HepG2 (cell line): Measurements from ENCODE around the gene LRRTM3. TPM values are rescaled to one million over a fixed set of nuclear protein-coding genes. Genes with fewer than 3 reads are reported as not detected.

ENCODE experiments used
- ATAC-seq: fragments of 200-7000 bp; cut with Tn5 transposase; 3 replicates; pipeline ENCODE4 v1.9.1; 2020; ENCODE audit warnings: mild to moderate bottlenecking, moderate library complexity
- BruUV-seq: library from RNA; stranded (reverse); fragments of 400-500 nt; replicated peaks from 2 replicates; lab custom pipeline; 2021; lab: Mats Ljungman, UMichigan
- CTCF ChIA-PET: fragments of 300-600 bp; formaldehyde crosslinking; extraction: SDS; loops from one replicate; lab custom pipeline; 2021; ENCODE audit warnings: low total read pairs, inconsistent platforms, low intra/inter-chr PET ratio; lab: Yijun Ruan, JAX
- POLR2A ChIA-PET: fragments of 350-600 bp; sonication (Branson Sonifier 250); formaldehyde crosslinking; loops from one replicate; lab custom pipeline; 2020; ENCODE audit warnings: antibody characterized with exemption, inconsistent platforms; lab: Yijun Ruan, JAX
- DNase-seq: peaks from one replicate; pipeline ENCODE4 v3.0.0-alpha.2; 2015; ENCODE audit warnings: low spot score
- FAIRE-seq: peaks from 3 replicates; lab custom pipeline; 2011; peaks lifted over from hg19 to GRCh38; lab: Jason Lieb, UNC
- H2AFZ ChIP-seq: one replicate; pipeline ENCODE4 v1.6.1; 2011; ENCODE audit warnings: low read length, inconsistent platforms
- H3K27ac ChIP-seq: fragments of 300-600 bp; 3 replicates; pipeline ENCODE4 v1.8.0; 2011; ENCODE audit warnings: mixed run types, mild to moderate bottlenecking, mixed read lengths, low read length, inconsistent platforms; ENCODE audit not compliant: insufficient read depth; ENCODE audit errors: extremely low read length
- H3K27me3 ChIP-seq, 2 experiments: fragments of 200-600 bp in 1 of 2; 2 replicates in 1 of 2; 3 replicates in 1 of 2; pipeline versions ENCODE4 v1.6.0 to v1.8.0; 2011; ENCODE audit warnings: low read length in 2 of 2, mild to moderate bottlenecking in 2 of 2, moderate library complexity in 2 of 2, inconsistent platforms in 1 of 2; ENCODE audit not compliant: insufficient read depth in 2 of 2, control insufficient read depth in 1 of 2
- H3K36me3 ChIP-seq, 2 experiments: fragments of 200-600 bp in 1 of 2; replicated peaks in 1 of 2; 2 replicates in 1 of 2; 3 replicates in 1 of 2; pipeline versions ENCODE4 v1.5.1 to v1.8.0; 2011; ENCODE audit warnings: low read length in 2 of 2, inconsistent platforms in 1 of 2; ENCODE audit not compliant: insufficient read depth in 2 of 2, control insufficient read depth in 1 of 2
- H3K4me1 ChIP-seq: 2 replicates; pipeline ENCODE4 v1.5.1; 2012; ENCODE audit warnings: low read length, inconsistent platforms; ENCODE audit not compliant: insufficient read depth
- H3K4me2 ChIP-seq: 2 replicates; pipeline ENCODE4 v1.6.0; 2011; ENCODE audit warnings: low read depth, low read length, inconsistent platforms
- H3K4me3 ChIP-seq, 3 experiments: fragments of 200-600 bp in 1 of 3; sonication (generic), shearing (Covaris generic) in 1 of 3; replicated peaks in 1 of 3; 2 replicates each; pipeline ENCODE4 v1.5.1; 2011 to 2016; ENCODE audit warnings: low read length in 3 of 3, inconsistent platforms in 2 of 3, low read depth in 2 of 3, mild to moderate bottlenecking in 2 of 3, control low read depth in 1 of 3, mixed read lengths in 1 of 3; ENCODE audit not compliant: insufficient read depth in 1 of 3
- H3K79me2 ChIP-seq: one replicate; pipeline ENCODE4 v1.6.1; 2011; ENCODE audit warnings: low read length, inconsistent platforms; ENCODE audit not compliant: insufficient read depth
- H3K9ac ChIP-seq: 2 replicates; pipeline ENCODE4 v1.6.0; 2011; ENCODE audit warnings: mild to moderate bottlenecking, low read depth, low read length, inconsistent platforms; ENCODE audit not compliant: insufficient read depth
- H3K9me3 ChIP-seq: 2 replicates; pipeline ENCODE4 v1.5.1; 2012; ENCODE audit warnings: mild to moderate bottlenecking, low read length
- H4K20me1 ChIP-seq: 2 replicates; pipeline ENCODE4 v1.6.0; 2011; ENCODE audit warnings: inconsistent platforms, mild to moderate bottlenecking, low read length, moderate library complexity; ENCODE audit not compliant: insufficient read depth
- BRD4 ChIP-seq: sonication (generic); formaldehyde crosslinking; IDR thresholded peaks from 2 replicates; pipeline ENCODE4 v1.4.0; 2020; ENCODE audit warnings: missing genetic modification reagents
- CERS6 ChIP-seq: sonication (generic); formaldehyde crosslinking; IDR thresholded peaks from 2 replicates; pipeline ENCODE4 v1.5.0; 2020; ENCODE audit warnings: missing genetic modification reagents
- ETV6 ChIP-seq: sonication (generic); formaldehyde crosslinking; conservative IDR thresholded peaks from 2 replicates; pipeline ENCODE4 v1.4.0; 2020; ENCODE audit warnings: missing genetic modification reagents
- MAFK ChIP-seq, 2 experiments: IDR thresholded peaks in 1 of 2; conservative IDR thresholded peaks in 1 of 2; 2 replicates each; pipeline ENCODE4 v1.6.1; 2011; ENCODE audit warnings: improper control_type of control experiment in 2 of 2, low read length in 2 of 2
- MZF1 ChIP-seq: sonication (generic); formaldehyde crosslinking; IDR thresholded peaks from 2 replicates; pipeline ENCODE4 v1.8.1; 2023; ENCODE audit warnings: mild to moderate bottlenecking, missing genetic modification reagents, borderline replicate concordance
- RFX3 ChIP-seq: IDR thresholded peaks from 2 replicates; pipeline ENCODE4 v1.6.1; 2016; ENCODE audit warnings: missing biosample characterization, missing genetic modification reagents
- ZBTB43 ChIP-seq: sonication (generic); formaldehyde crosslinking; conservative IDR thresholded peaks from 2 replicates; pipeline ENCODE4 v1.4.0; 2020; ENCODE audit warnings: missing genetic modification reagents
- ZBTB46 ChIP-seq: sonication (generic); formaldehyde crosslinking; IDR thresholded peaks from 2 replicates; pipeline ENCODE4 v1.4.0; 2020; ENCODE audit warnings: mild to moderate bottlenecking, missing genetic modification reagents, borderline replicate concordance
- ZNF576 ChIP-seq: sonication (generic); formaldehyde crosslinking; IDR thresholded peaks from 2 replicates; pipeline ENCODE4 v1.4.0; 2020; ENCODE audit warnings: mild to moderate bottlenecking, missing genetic modification reagents
- ZNF704 ChIP-seq: sonication (generic); formaldehyde crosslinking; IDR thresholded peaks from 2 replicates; pipeline ENCODE4 v1.8.1; 2023; ENCODE audit warnings: mild to moderate bottlenecking, inconsistent platforms, moderate library complexity, missing genetic modification reagents, borderline replicate concordance
- ZSCAN22 ChIP-seq: sonication (generic); formaldehyde crosslinking; IDR thresholded peaks from 2 replicates; pipeline ENCODE4 v1.4.0; 2020; ENCODE audit warnings: mild to moderate bottlenecking, missing genetic modification reagents
- WGBS: methylation state at CpG from one replicate; pipeline ENCODE4 v1.1.6; 2017; ENCODE audit warnings: low lambda C conversion rate; 5-methylcytosine and 5-hydroxymethylcytosine counted together
- in situ Hi-C: cut with HindIII; loops from 2 replicates; pipeline ENCODE4 v1.10.0; 2017; ENCODE audit warnings: low pct_unique_long_range_greater_than_20kb; ENCODE audit not compliant: extremely low pct_ligation_motif_present
- intact Hi-C: fragments of 100-400 bp; cut with micrococcal nuclease; formaldehyde crosslinking; loops from one replicate; pipeline ENCODE4 v1.10.0; 2022; ENCODE audit not compliant: unreplicated experiment
- polyA plus RNA-seq, 8 experiments: library from polyadenylated mRNA; depleted of rRNA in 3 of 8; stranded (reverse) in 7 of 8; unstranded in 1 of 8; fragments of >200 nt; fragmentation: Illumina TruSeq in 4 of 8; extraction: Trizol in 4 of 8; gene quantifications; 2 replicates each; pipeline versions ENCODE4 v1.2.1 to v1.2.3, GENCODE V29; 2011 to 2016; ENCODE audit warnings: low read depth in 4 of 8, missing spikeins in 1 of 8, mixed read lengths in 1 of 8; ENCODE audit not compliant: insufficient read depth in 1 of 8
- total RNA-seq, 5 experiments: library from RNA; depleted of rRNA; stranded (reverse); fragments of >200 nt; fragmentation: Illumina TruSeq; extraction: Trizol; gene quantifications; 2 replicates each; pipeline ENCODE4 v1.2.3, GENCODE V29; 2016; ENCODE audit warnings: low read depth in 1 of 5

The LRRTM3 gene
- total and polyA plus RNA-seq, 2 of the 13 experiments (the other 11 are each of a cell fraction or from before 2014, with no cell fraction given) = not detected

- ATAC-seq (no peak), DNase-seq (no peak)
- Histone ChIP-seq H4K20me1 (no peaks in the 10 kb centered on the region), H3K36me3 (no peaks in the 10 kb centered on the region), H3K4me1 (peaks cover 19% of the 10 kb centered on the region)
- BruUV-seq = no TSS peak
- TF ChIP-seq RFX3 (CRISPR knock-in tag) = no peak
- no peak for TF ChIP-seq ZNF576 (CRISPR knock-in tag)
- TF ChIP-seq, all 625 proteins: peak for 0
- H3K4me2 ChIP-seq = no peak overlapping the region
- no peak overlapping the region for H3K4me3 ChIP-seq
- intact Hi-C loops (no loop called here), in situ Hi-C loops (no loop called here)
- no peaks in the 10 kb centered on the region for H3K9me3 ChIP-seq
- H3K9ac ChIP-seq = no peak overlapping the region
- H2AFZ ChIP-seq = no peak overlapping the region
- H3K27me3 ChIP-seq = no peaks in the 10 kb centered on the region; a peak in 1 of 5 replicates
- POLR2A ChIA-PET = no interaction called here
- no peaks in the 10 kb centered on the region for H3K79me2 ChIP-seq
- H3K27ac ChIP-seq = no peak overlapping the region
- WGBS = 83% methylated on average over 1 of the region's 1 CpG
- no peak for FAIRE-seq
- CTCF ChIA-PET = no interaction called here
Observed at GRCh38 chr10:67072654-67073053, 146.8 kb downstream of the LRRTM3 start.

GRCh38 chr10:67075491-67075971, 149.7 kb downstream of the LRRTM3 start:
- in situ Hi-C loops = no loop called here
- H3K27ac ChIP-seq = no peak overlapping the region
- CTCF ChIA-PET = no interaction called here
- POLR2A ChIA-PET = no interaction called here
- FAIRE-seq (no peak), ATAC-seq (no peak), DNase-seq (no peak)
- no peaks in the 10 kb centered on the region for H3K27me3 ChIP-seq
- peaks cover 19% of the 10 kb centered on the region for H3K4me1 ChIP-seq
- H3K4me3 ChIP-seq = no peak overlapping the region
- WGBS = 37% methylated on average over 4 of the region's 4 CpGs
- no peak overlapping the region for H2AFZ ChIP-seq
- no TSS peak for BruUV-seq
- H3K79me2 ChIP-seq = no peaks in the 10 kb centered on the region
- intact Hi-C loops = no loop called here
- no peaks in the 10 kb centered on the region for H4K20me1 ChIP-seq
- H3K36me3 ChIP-seq = no peaks in the 10 kb centered on the region
- no peaks in the 10 kb centered on the region for H3K9me3 ChIP-seq
- H3K4me2 ChIP-seq = no peak overlapping the region
- H3K9ac ChIP-seq = no peak overlapping the region
- TF ChIP-seq ZBTB43 (CRISPR knock-in tag) (no peak), CERS6 (no peak), ETV6 (CRISPR knock-in tag) (no peak), MZF1 (CRISPR knock-in tag) (no peak), MAFK (conservative IDR thresholded peaks at IDR 0.05 in 1 of 2, IDR thresholded peaks at IDR 0.05 in 1 of 2; ENCODE audit: low read length in 2 of 2) (no peak), BRD4 (no peak), ZBTB46 (CRISPR knock-in tag) (no peak), ZNF704 (CRISPR knock-in tag) (no peak), ZSCAN22 (no peak)
